Endothelial cell of umbilical vein (primary cell): ENCODE measurements around the gene MYO6. TPM values are rescaled to one million over a fixed set of nuclear protein-coding genes. Genes with fewer than 3 reads are reported as not detected.

ENCODE experiments used
- BruUV-seq: library from RNA; stranded (reverse); fragments of 400-500 nt; replicated peaks from 2 replicates; lab custom pipeline; 2021; lab: Mats Ljungman, UMichigan
- CTCF ChIA-PET: fragments of 300-600, 350-600 bp; sonication (Branson Sonifier 250); formaldehyde crosslinking; loops from one replicate; lab custom pipeline; 2021; ENCODE audit warnings: antibody characterized with exemption, inconsistent platforms; lab: Charles Lee
- POLR2A ChIA-PET: fragments of 300-600, 350-600 bp; sonication (Branson Sonifier 250); formaldehyde crosslinking; loops from one replicate; lab custom pipeline; 2021; ENCODE audit warnings: antibody characterized with exemption, inconsistent platforms; lab: Charles Lee
- DNase-seq: peaks from one replicate; pipeline ENCODE4 v3.0.0-alpha.2; 2011; ENCODE audit warnings: low read depth, low spot score
- FAIRE-seq: peaks from 2 replicates; lab custom pipeline; 2011; peaks lifted over from hg19 to GRCh38; lab: Jason Lieb, UNC
- H2AFZ ChIP-seq: 2 replicates; pipeline ENCODE4 v1.6.0; 2012; ENCODE audit warnings: low read depth, low read length, control low read depth, inconsistent platforms
- H3K27ac ChIP-seq: 2 replicates; pipeline ENCODE4 v1.5.1; 2011; ENCODE audit warnings: low read depth, mild to moderate bottlenecking, control low read depth, low read length, moderate library complexity; ENCODE audit not compliant: insufficient read depth
- H3K27me3 ChIP-seq, 2 experiments: 2 replicates each; pipeline versions ENCODE4 v1.6.0 to v1.6.1; 2011; ENCODE audit warnings: low read length in 2 of 2, mixed read lengths in 1 of 2; ENCODE audit not compliant: control insufficient read depth in 2 of 2, insufficient read depth in 2 of 2
- H3K36me3 ChIP-seq, 2 experiments: 2 replicates in 1 of 2; 3 replicates in 1 of 2; pipeline ENCODE4 v1.5.1; 2011; ENCODE audit warnings: low read length in 2 of 2, mild to moderate bottlenecking in 1 of 2, moderate library complexity in 1 of 2; ENCODE audit not compliant: control insufficient read depth in 2 of 2, insufficient read depth in 2 of 2; ENCODE audit errors: extremely low read depth in 1 of 2
- H3K4me1 ChIP-seq: 3 replicates; pipeline ENCODE4 v1.5.1; 2011; ENCODE audit warnings: mild to moderate bottlenecking, low read length; ENCODE audit not compliant: control insufficient read depth, insufficient read depth; ENCODE audit errors: extremely low read depth
- H3K4me2 ChIP-seq: 2 replicates; pipeline ENCODE4 v1.6.1; 2011; ENCODE audit warnings: low read length, control low read depth, mixed read lengths; ENCODE audit not compliant: insufficient read depth
- H3K4me3 ChIP-seq, 3 experiments: fragments of 200-600 bp in 1 of 3; sonication (generic), shearing (Covaris generic) in 1 of 3; replicated peaks in 1 of 3; 2 replicates each; pipeline ENCODE4 v1.5.1; 2011 to 2016; ENCODE audit warnings: control low read depth in 3 of 3, low read length in 3 of 3, mild to moderate bottlenecking in 2 of 3, inconsistent platforms in 1 of 3, low read depth in 1 of 3, moderate library complexity in 1 of 3; ENCODE audit not compliant: insufficient read depth in 1 of 3
- H3K79me2 ChIP-seq: 2 replicates; pipeline ENCODE4 v1.6.0; 2012; ENCODE audit warnings: low read length, inconsistent platforms; ENCODE audit not compliant: control insufficient read depth, insufficient read depth
- H3K9ac ChIP-seq: replicated peaks from 2 replicates; pipeline ENCODE3; 2011; ENCODE audit warnings: low read length, control low read depth; ENCODE audit not compliant: insufficient read depth; ENCODE audit errors: extremely low read depth
- H3K9me1 ChIP-seq: replicated peaks from 3 replicates; pipeline ENCODE4 v1.6.0; 2011; ENCODE audit warnings: mild to moderate bottlenecking, low read length; ENCODE audit not compliant: control insufficient read depth, insufficient read depth; ENCODE audit errors: extremely low read depth
- H3K9me3 ChIP-seq: replicated peaks from 2 replicates; pipeline ENCODE4 v1.5.1; 2012; ENCODE audit warnings: low read length, inconsistent platforms; ENCODE audit not compliant: control insufficient read depth, insufficient read depth
- H4K20me1 ChIP-seq: replicated peaks from 2 replicates; pipeline ENCODE3; 2011; ENCODE audit warnings: mild to moderate bottlenecking, low read length; ENCODE audit not compliant: control insufficient read depth, insufficient read depth; ENCODE audit errors: extremely low read depth
- CTCF ChIP-seq, 2 donors: IDR thresholded peaks; 1 replicate in 1 of 2; 2 replicates in 1 of 2; pipeline ENCODE4 v1.5.1; 2011; ENCODE audit warnings: low read length in 2 of 2, mild to moderate bottlenecking in 2 of 2, moderate library complexity in 2 of 2, control low read depth in 1 of 2, inconsistent platforms in 1 of 2, low read depth in 1 of 2; ENCODE audit not compliant: insufficient read depth in 1 of 2; ENCODE audit errors: extremely low read depth in 1 of 2
- EZH2 ChIP-seq: IDR thresholded peaks from 2 replicates; pipeline ENCODE4 v1.6.1; 2012; ENCODE audit warnings: borderline replicate concordance, low read depth, mild to moderate bottlenecking, moderate library complexity, low read length, inconsistent platforms; ENCODE audit not compliant: severe bottlenecking
- FOS ChIP-seq: IDR thresholded peaks from 2 replicates; pipeline ENCODE4 v1.6.1; 2011; ENCODE audit warnings: mild to moderate bottlenecking, low read length, moderate library complexity, borderline replicate concordance; ENCODE audit not compliant: insufficient read depth
- GATA2 ChIP-seq: IDR thresholded peaks from 2 replicates; pipeline ENCODE4 v1.7.0; 2011; ENCODE audit warnings: low read depth, mild to moderate bottlenecking, moderate library complexity, mixed read lengths, low read length; ENCODE audit not compliant: insufficient read length, insufficient read depth
- JUN ChIP-seq: IDR thresholded peaks from 2 replicates; pipeline ENCODE4 v1.6.1; 2011; ENCODE audit warnings: borderline replicate concordance, low read depth; ENCODE audit not compliant: insufficient read length, insufficient read depth
- MAX ChIP-seq: IDR thresholded peaks from 2 replicates; pipeline ENCODE4 v1.6.1; 2011; ENCODE audit not compliant: insufficient read depth, insufficient read length
- MYC ChIP-seq: IDR thresholded peaks from one replicate; pipeline ENCODE4 v1.6.1; 2011; ENCODE audit warnings: mild to moderate bottlenecking, low read depth, low read length
- POLR2A ChIP-seq: IDR thresholded peaks from 2 replicates; pipeline ENCODE4 v1.6.1; 2012; ENCODE audit warnings: low read depth, mild to moderate bottlenecking, control low read depth, low read length
- POLR2AphosphoS5 ChIP-seq: IDR thresholded peaks from 2 replicates; pipeline ENCODE4 v1.6.1; 2012; ENCODE audit warnings: low read depth, mild to moderate bottlenecking, control low read depth, low read length, moderate library complexity; ENCODE audit not compliant: insufficient read depth
- dilution Hi-C: fragments of 300-500 bp; cut with MboI; formaldehyde crosslinking; loops from one replicate; pipeline ENCODE4 v1.15.0; 2019; ENCODE audit warnings: low sequenced_read_pairs; ENCODE audit not compliant: extremely low pct_ligation_motif_present
- intact Hi-C: fragments of 100-400 bp; cut with micrococcal nuclease; formaldehyde crosslinking; loops from one replicate; pipeline ENCODE4 v1.10.0; 2022
- polyA plus RNA-seq, 4 experiments: library from polyadenylated mRNA; depleted of rRNA in 3 of 4; stranded (reverse) in 3 of 4; unstranded in 1 of 4; fragments of >200 nt; gene quantifications; 2 replicates each; pipeline versions ENCODE4 v1.2.1 to v1.2.3, GENCODE V29; 2011 to 2012; ENCODE audit warnings: missing spikeins in 1 of 4
- total RNA-seq: library from RNA; stranded (reverse); gene quantifications from 2 replicates; pipeline ENCODE4 v1.2.3, GENCODE V29; 2021

The MYO6 gene
- total and polyA plus RNA-seq, 2 donors (not counting 3 experiments of a cell fraction or from before 2014, with no cell fraction given), result 15.5 to 68.0 TPM

- intact Hi-C loops (no loop called here), dilution Hi-C loops (no loop called here)
- Histone ChIP-seq H4K20me1 (no peaks in the 10 kb centered on the region), H3K9me1 (no peaks in the 10 kb centered on the region), H3K4me1 (peaks cover 29% of the 10 kb centered on the region), H3K9ac (no peak overlapping the region), H3K27me3 (no peaks in the 10 kb centered on the region), H3K36me3 (peaks cover 5% of the 10 kb centered on the region in 2 experiments), H3K4me3 (no peak overlapping the region), H3K9me3 (no peaks in the 10 kb centered on the region), H2AFZ (no peak overlapping the region), H3K4me2 (no peak overlapping the region), H3K79me2 (no peaks in the 10 kb centered on the region), H3K27ac (no peak overlapping the region)
- ChIA-PET CTCF (interaction anchor here (0.5 to 1.6 kb wide), 10 partner anchors 9 to 1441 kb away, joined by 3 to 17 read pairs (median 4); no protein-coding TSS in a partner anchor), POLR2A (no interaction called here)
- DNase-seq (peak; percentile 67), FAIRE-seq (no peak)
- BruUV-seq, result no TSS peak
- no peak for TF ChIP-seq EZH2
- TF ChIP-seq CTCF (IDR thresholded peaks at IDR 0.05; ENCODE audit: extremely low read depth in 1 of 2, insufficient read depth in 1 of 2, low read depth in 1 of 2, low read length in 2 of 2), result peak; percentile 30 to 48
These were observed 106.0 kb downstream of the MYO6 start for GRCh38 chr6:75855052-75855451.

GRCh38 chr6:75856902-75857301 lies 107.9 kb downstream of the MYO6 start:
- H3K9ac ChIP-seq, result no peak overlapping the region
- H3K79me2 ChIP-seq, result no peaks in the 10 kb centered on the region
- CTCF ChIA-PET, result interaction anchor here (2.6 kb wide), 1 partner anchor 36 kb away, joined by 8 read pairs; no protein-coding TSS in a partner anchor
- no peaks in the 10 kb centered on the region for H3K27me3 ChIP-seq
- no peak overlapping the region for H3K4me2 ChIP-seq
- TF ChIP-seq FOS (no peak), MYC (no peak), POLR2AphosphoS5 (no peak), EZH2 (no peak), POLR2A (no peak), JUN (no peak), GATA2 (no peak), MAX (no peak), CTCF (IDR thresholded peaks at IDR 0.05; ENCODE audit: extremely low read depth in 1 of 2, insufficient read depth in 1 of 2, low read depth in 1 of 2, low read length in 2 of 2) (no peak)
- intact Hi-C loops, result no loop called here
- dilution Hi-C loops, result no loop called here
- FAIRE-seq (no peak), DNase-seq (no peak)
- POLR2A ChIA-PET, result no interaction called here
- no peak overlapping the region for H2AFZ ChIP-seq
- H3K27ac ChIP-seq, result no peak overlapping the region
- no TSS peak for BruUV-seq
- H3K4me1 ChIP-seq, result peaks cover 12% of the 10 kb centered on the region
- no peaks in the 10 kb centered on the region for H4K20me1 ChIP-seq
- no peak overlapping the region for H3K4me3 ChIP-seq
- no peaks in the 10 kb centered on the region for H3K9me3 ChIP-seq
- peaks cover 5 to 10% of the 10 kb centered on the region in 2 experiments for H3K36me3 ChIP-seq
- H3K9me1 ChIP-seq, result no peaks in the 10 kb centered on the region
